Suprapubic skin (tissue), 4 donors: ENCODE measurements around the gene RAD51C.

Source experiments
- POLR2A ChIP-seq, 2 donors: fragments of 450-650 bp; IDR thresholded peaks; one replicate each; pipeline ENCODE4 v1.6.1; 2017; ENCODE audit warnings: antibody characterized with exemption in 2 of 2, mild to moderate bottlenecking in 2 of 2, moderate library complexity in 2 of 2
- POLR2AphosphoS5 ChIP-seq, 3 donors: sonication (generic); formaldehyde crosslinking; IDR thresholded peaks; one replicate each; pipeline ENCODE4 v1.6.1; 2017; ENCODE audit warnings: antibody characterized with exemption in 3 of 3
- TF ChIP-seq, protein P1 (sequence below), 2 donors: fragments of 200-600 bp in 1 of 2; fragments of 450-650 bp in 1 of 2; sonication (generic) in 1 of 2; IDR thresholded peaks; one replicate each; pipeline ENCODE4 v1.5.1; 2016 to 2019; ENCODE audit warnings: antibody characterized with exemption in 2 of 2, mild to moderate bottlenecking in 1 of 2, moderate library complexity in 1 of 2

DNA sequence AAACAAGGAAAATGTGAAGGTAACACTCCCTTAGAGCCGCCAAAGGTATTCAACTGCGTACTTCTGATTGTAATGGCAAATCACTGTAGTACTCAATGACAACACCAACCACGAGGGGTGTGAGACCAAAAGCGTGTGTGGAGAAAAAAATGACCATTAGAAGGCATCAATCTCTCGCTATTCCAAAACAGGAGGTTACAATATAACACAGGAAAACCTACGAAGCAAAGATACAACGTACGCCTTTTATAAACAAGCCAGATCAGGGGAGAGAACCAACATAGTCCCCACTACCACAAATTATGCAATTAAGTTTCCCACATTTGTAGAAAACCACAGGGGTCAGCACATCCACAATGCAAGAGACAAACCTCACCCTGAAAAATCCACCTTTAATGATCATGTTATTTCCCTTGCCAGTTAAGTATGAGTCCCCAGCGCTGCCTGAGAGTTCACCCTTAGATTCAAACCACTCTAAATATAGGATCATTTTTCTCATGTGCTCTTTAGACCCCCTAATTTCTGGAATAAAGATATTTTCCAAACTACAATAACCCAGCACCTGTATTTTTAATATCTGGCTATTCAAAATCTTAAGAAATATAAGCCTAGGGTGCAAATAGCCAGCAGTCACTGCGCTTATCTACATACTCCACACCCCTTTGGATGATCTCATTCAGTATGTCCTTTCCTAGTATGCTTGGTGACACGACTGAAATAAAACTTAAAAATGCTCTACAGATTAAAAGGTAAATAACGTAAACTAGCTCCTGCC is 13.0 kb upstream of the RAD51C start:
- TF ChIP-seq, protein P1, sequence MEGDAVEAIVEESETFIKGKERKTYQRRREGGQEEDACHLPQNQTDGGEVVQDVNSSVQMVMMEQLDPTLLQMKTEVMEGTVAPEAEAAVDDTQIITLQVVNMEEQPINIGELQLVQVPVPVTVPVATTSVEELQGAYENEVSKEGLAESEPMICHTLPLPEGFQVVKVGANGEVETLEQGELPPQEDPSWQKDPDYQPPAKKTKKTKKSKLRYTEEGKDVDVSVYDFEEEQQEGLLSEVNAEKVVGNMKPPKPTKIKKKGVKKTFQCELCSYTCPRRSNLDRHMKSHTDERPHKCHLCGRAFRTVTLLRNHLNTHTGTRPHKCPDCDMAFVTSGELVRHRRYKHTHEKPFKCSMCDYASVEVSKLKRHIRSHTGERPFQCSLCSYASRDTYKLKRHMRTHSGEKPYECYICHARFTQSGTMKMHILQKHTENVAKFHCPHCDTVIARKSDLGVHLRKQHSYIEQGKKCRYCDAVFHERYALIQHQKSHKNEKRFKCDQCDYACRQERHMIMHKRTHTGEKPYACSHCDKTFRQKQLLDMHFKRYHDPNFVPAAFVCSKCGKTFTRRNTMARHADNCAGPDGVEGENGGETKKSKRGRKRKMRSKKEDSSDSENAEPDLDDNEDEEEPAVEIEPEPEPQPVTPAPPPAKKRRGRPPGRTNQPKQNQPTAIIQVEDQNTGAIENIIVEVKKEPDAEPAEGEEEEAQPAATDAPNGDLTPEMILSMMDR (IDR thresholded peaks at IDR 0.05): no peak
- TF ChIP-seq POLR2A (IDR thresholded peaks at IDR 0.05) (no peak), POLR2AphosphoS5 (IDR thresholded peaks at IDR 0.05) (peak in 1 of 3 donors; percentile 45)
